Neuronal stem cell (in vitro differentiated cells): ENCODE measurements around the gene JAML.

Experiments used
- DNase-seq: peaks from one replicate; pipeline ENCODE4 v3.0.0-alpha.2; 2013; ENCODE audit warnings: low spot score
- H2AFZ ChIP-seq: one replicate; pipeline ENCODE4 v1.6.1; 2013; ENCODE audit warnings: mild to moderate bottlenecking, low read length, inconsistent platforms
- H2AK5ac ChIP-seq: 2 replicates; pipeline ENCODE4 v1.6.1; 2013; ENCODE audit warnings: low read depth, mild to moderate bottlenecking, inconsistent platforms, low read length, moderate library complexity, mixed read lengths
- H2BK120ac ChIP-seq: 2 replicates; pipeline ENCODE4 v1.6.1; 2013; ENCODE audit warnings: low read depth, mild to moderate bottlenecking, inconsistent platforms, low read length, moderate library complexity, mixed read lengths
- H2BK12ac ChIP-seq: one replicate; pipeline ENCODE4 v1.6.1; 2013; ENCODE audit warnings: low read length, inconsistent platforms
- H2BK15ac ChIP-seq: 2 replicates; pipeline ENCODE4 v1.6.1; 2013; ENCODE audit warnings: mild to moderate bottlenecking, low read length, inconsistent platforms, mixed read lengths
- H2BK5ac ChIP-seq: one replicate; pipeline ENCODE4 v1.6.1; 2013; ENCODE audit warnings: inconsistent platforms, mild to moderate bottlenecking, low read length, moderate library complexity
- H3K14ac ChIP-seq: one replicate; pipeline ENCODE4 v1.6.1; 2013; ENCODE audit warnings: low read length, inconsistent platforms
- H3K18ac ChIP-seq: 2 replicates; pipeline ENCODE4 v1.6.1; 2013; ENCODE audit warnings: low read length, inconsistent platforms
- H3K23ac ChIP-seq: 2 replicates; pipeline ENCODE4 v1.6.1; 2013; ENCODE audit warnings: low read depth, mild to moderate bottlenecking, mixed read lengths, low read length, inconsistent platforms; ENCODE audit not compliant: poor library complexity
- H3K27ac ChIP-seq: replicated peaks from 3 replicates; pipeline ENCODE4 v1.5.1; 2013; ENCODE audit warnings: low read length, inconsistent platforms
- H3K27me3 ChIP-seq, 3 experiments: 2 replicates each; pipeline ENCODE4 v1.6.1; 2013; ENCODE audit warnings: low read length in 3 of 3, mild to moderate bottlenecking in 2 of 3, inconsistent platforms in 1 of 3, low read depth in 1 of 3, mixed read lengths in 1 of 3, moderate library complexity in 1 of 3; ENCODE audit not compliant: control insufficient read depth in 3 of 3, insufficient read depth in 3 of 3
- H3K36me3 ChIP-seq, 2 donors: replicated peaks in 1 of 2; 2 replicates each; pipeline ENCODE4 v1.6.1; 2013; ENCODE audit warnings: low read length in 2 of 2; ENCODE audit not compliant: control insufficient read depth in 2 of 2, insufficient read depth in 2 of 2
- H3K4ac ChIP-seq: 2 replicates; pipeline ENCODE4 v1.6.1; 2013; ENCODE audit warnings: inconsistent platforms, mild to moderate bottlenecking, low read length, moderate library complexity
- H3K4me1 ChIP-seq, 2 donors: 1 replicate in 1 of 2; 2 replicates in 1 of 2; pipeline ENCODE4 v1.6.1; 2013; ENCODE audit warnings: low read length in 2 of 2, low read depth in 1 of 2; ENCODE audit not compliant: control insufficient read depth in 2 of 2, insufficient read depth in 1 of 2
- H3K4me2 ChIP-seq: one replicate; pipeline ENCODE4 v1.6.1; 2013; ENCODE audit warnings: mild to moderate bottlenecking, low read length, inconsistent platforms; ENCODE audit not compliant: insufficient read depth, poor library complexity, severe bottlenecking
- H3K4me3 ChIP-seq, 2 donors: 2 replicates each; pipeline ENCODE4 v1.5.1; 2013; ENCODE audit warnings: low read length in 2 of 2, mild to moderate bottlenecking in 2 of 2, inconsistent platforms in 1 of 2, moderate library complexity in 1 of 2
- H3K79me1 ChIP-seq: one replicate; pipeline ENCODE4 v1.6.1; 2013; ENCODE audit warnings: low read depth, mild to moderate bottlenecking, inconsistent platforms, low read length, moderate library complexity
- H3K9ac ChIP-seq: one replicate; pipeline ENCODE4 v1.6.1; 2013; ENCODE audit warnings: mild to moderate bottlenecking, low read depth, low read length, inconsistent platforms; ENCODE audit not compliant: poor library complexity
- H3K9me3 ChIP-seq, 2 donors: replicated peaks in 1 of 2; 2 replicates each; pipeline versions ENCODE3 to v1.6.1; 2013; ENCODE audit warnings: low read length in 2 of 2, mild to moderate bottlenecking in 2 of 2, inconsistent platforms in 1 of 2, low read depth in 1 of 2, mixed read lengths in 1 of 2, moderate library complexity in 1 of 2; ENCODE audit not compliant: control insufficient read depth in 2 of 2, insufficient read depth in 1 of 2
- H4K8ac ChIP-seq: one replicate; pipeline ENCODE4 v1.6.1; 2013; ENCODE audit warnings: low read depth, mild to moderate bottlenecking, inconsistent platforms, low read length, moderate library complexity
- H4K91ac ChIP-seq: one replicate; pipeline ENCODE4 v1.6.1; 2013; ENCODE audit warnings: low read length, low read depth, mild to moderate bottlenecking, inconsistent platforms; ENCODE audit not compliant: poor library complexity
- WGBS, 2 donors: extraction: QIAGEN DNeasy Blood & Tissue Kit; methylation state at CpG; one replicate each; pipeline ENCODE4 v1.1.7; 2013; ENCODE audit warnings: missing lambda C conversion rate in 2 of 2, mixed read lengths in 1 of 2; ENCODE audit not compliant: insufficient read length in 2 of 2, insufficient replicate concordance in 1 of 2; ENCODE audit errors: extremely low coverage in 2 of 2; 5-methylcytosine and 5-hydroxymethylcytosine counted together

The JAML gene

GRCh38 chr11:118265954-118266353 is 41.1 kb upstream of the JAML start:
- WGBS, 2 donors = no CpG with 5 or more reads among the region's 1 CpG
- Histone ChIP-seq H4K8ac (no peak overlapping the region), H2BK15ac (no peak overlapping the region), H3K4me2 (no peak overlapping the region), H2AK5ac (no peak overlapping the region), H3K23ac (no peak overlapping the region), H3K36me3 (no peaks in the 10 kb centered on the region), H2AFZ (no peak overlapping the region), H3K27me3 (peaks cover 0 to 77% (median 6%) of the 10 kb centered on the region in 3 experiments), H3K27ac (no peak overlapping the region), H3K9ac (no peak overlapping the region), H4K91ac (no peak overlapping the region), H2BK5ac (no peak overlapping the region), H3K18ac (no peak overlapping the region), H3K14ac (no peak overlapping the region), H2BK120ac (no peak overlapping the region), H3K9me3 (no peaks in the 10 kb centered on the region), H3K4ac (no peak overlapping the region), H3K4me1 (peaks cover 0 to 4% of the 10 kb centered on the region in 2 donors), H3K4me3 (no peak overlapping the region), H3K79me1 (no peaks in the 10 kb centered on the region), H2BK12ac (no peak overlapping the region)
- no peak for DNase-seq

- Histone ChIP-seq H2BK5ac (no peak overlapping the region), H3K36me3 (no peaks in the 10 kb centered on the region), H3K4ac (no peak overlapping the region), H2BK12ac (no peak overlapping the region), H3K18ac (no peak overlapping the region), H3K79me1 (no peaks in the 10 kb centered on the region), H3K4me1 (peaks cover 0 to 4% of the 10 kb centered on the region in 2 donors), H4K8ac (no peak overlapping the region), H3K9ac (no peak overlapping the region), H2BK15ac (no peak overlapping the region), H3K27ac (no peak overlapping the region), H2AK5ac (no peak overlapping the region), H3K9me3 (no peaks in the 10 kb centered on the region), H3K14ac (no peak overlapping the region), H3K4me3 (peak overlapping the region in 1 of 2 donors; percentile 37), H3K27me3 (peaks cover 0 to 83% (median 6%) of the 10 kb centered on the region in 3 experiments), H3K23ac (no peak overlapping the region), H2BK120ac (no peak overlapping the region), H4K91ac (no peak overlapping the region), H2AFZ (peak overlapping the region; percentile 75), H3K4me2 (peak overlapping the region; percentile 36)
- WGBS, 2 donors = no CpG with 5 or more reads among the region's 13 CpGs
- DNase-seq = no peak
These were observed 40.0 kb upstream of the JAML start for GRCh38 chr11:118264569-118265465.

- H3K27me3 ChIP-seq = peaks cover 0 to 79% (median 6%) of the 10 kb centered on the region in 3 experiments
- peak; percentile 18 for DNase-seq
- no peak within 1 kb of the TSS for H2BK5ac ChIP-seq
- H3K18ac ChIP-seq = no peak within 1 kb of the TSS
- no peak within 1 kb of the TSS for H2BK120ac ChIP-seq
- H3K4me2 ChIP-seq = peak within 1 kb of the TSS; percentile 36
- no peaks in the 10 kb centered on the region for H3K79me1 ChIP-seq
- no peak within 1 kb of the TSS for H3K23ac ChIP-seq
- no peak within 1 kb of the TSS for H3K4ac ChIP-seq
- no peak within 1 kb of the TSS for H2BK12ac ChIP-seq
- WGBS, 2 donors = no CpG with 5 or more reads among the region's 19 CpGs
- H2AFZ ChIP-seq = peak within 1 kb of the TSS; percentile 75
- H4K91ac ChIP-seq = no peak within 1 kb of the TSS
- peaks cover 0 to 4% of the 10 kb centered on the region in 2 donors for H3K4me1 ChIP-seq
- H4K8ac ChIP-seq = no peak within 1 kb of the TSS
- H3K27ac ChIP-seq = no peak within 1 kb of the TSS
- no peak within 1 kb of the TSS for H3K9ac ChIP-seq
- H2AK5ac ChIP-seq = no peak within 1 kb of the TSS
- peak within 1 kb of the TSS in 1 of 2 donors; percentile 37 for H3K4me3 ChIP-seq
- no peak within 1 kb of the TSS for H2BK15ac ChIP-seq
- H3K9me3 ChIP-seq = no peaks in the 10 kb centered on the region
- H3K36me3 ChIP-seq = no peaks in the 10 kb centered on the region
- H3K14ac ChIP-seq = no peak within 1 kb of the TSS
These were observed 39.1 kb upstream of the JAML start, which contains the start of gene MPZL2 for GRCh38 chr11:118263695-118264568. Gene MPZL2, minus strand, starts transcription at chr11:118264297. Its CDS starts 144 bp downstream, at chr11:118264153.
